ENCODE measurements around the gene NAXE. TPM values are rescaled to one million over a fixed set of nuclear protein-coding genes. Genes with fewer than 3 reads are reported as not detected.

Gene NAXE
- polyA plus RNA-seq, 1 donor from 2014 or later: 95.7 TPM

GRCh38 chr1:156571261-156571852, 20.2 kb upstream of the NAXE start:
- no peaks in the 10 kb centered on the region for H3K27me3 ChIP-seq (ENCODE audit: insufficient read depth, low read depth, low read length)
- H4K20me1 ChIP-seq (ENCODE audit: insufficient read depth): no peaks in the 10 kb centered on the region
- H3K27ac ChIP-seq (ENCODE audit: low read length): no peak overlapping the region
- peak overlapping the region; percentile 70 for H3K4me3 ChIP-seq (ENCODE audit: low read length)
- no peaks in the 10 kb centered on the region for H3K9me2 ChIP-seq (ENCODE audit: insufficient read depth, low read length)
- H3K4me2 ChIP-seq (ENCODE audit: low read length): no peak overlapping the region
- no peak overlapping the region for H3K9ac ChIP-seq (ENCODE audit: low read length)
- no peaks in the 10 kb centered on the region for H3K9me3 ChIP-seq (ENCODE audit: low read length)
- TF ChIP-seq SMC3 (conservative IDR thresholded peaks at IDR 0.05; ENCODE audit: poor library complexity): no peak
- no peak for TF ChIP-seq POLR2AphosphoS5 (IDR thresholded peaks at IDR 0.05)
- no peak for TF ChIP-seq CTCF (IDR thresholded peaks at IDR 0.05; ENCODE audit: poor library complexity, severe bottlenecking)
- TF ChIP-seq REST (IDR thresholded peaks at IDR 0.05; ENCODE audit: borderline replicate concordance): no peak
- no peak for TF ChIP-seq RAD21 (conservative IDR thresholded peaks at IDR 0.05)
- no peak for TF ChIP-seq EP300 (conservative IDR thresholded peaks at IDR 0.05; ENCODE audit: poor library complexity, severe bottlenecking)
- TF ChIP-seq TAF1 (IDR thresholded peaks at IDR 0.05; ENCODE audit: low read depth): no peak
- TF ChIP-seq MXI1 (conservative IDR thresholded peaks at IDR 0.05; ENCODE audit: poor library complexity, severe bottlenecking): no peak
- TF ChIP-seq EZH2 (IDR thresholded peaks at IDR 0.05; ENCODE audit: borderline replicate concordance, insufficient read depth, low read length, poor library complexity, severe bottlenecking): no peak
- H2AFZ ChIP-seq (ENCODE audit: low read depth, low read length): no peak overlapping the region
- no peaks in the 10 kb centered on the region for H3F3A ChIP-seq (ENCODE audit: insufficient read depth, low read length, poor library complexity, severe bottlenecking)
- H3K36me3 ChIP-seq (ENCODE audit: insufficient read depth, low read length): no peaks in the 10 kb centered on the region
- no peaks in the 10 kb centered on the region for H3K79me2 ChIP-seq (replicated peaks; ENCODE audit: insufficient read depth, low read length)

GRCh38 chr1:156571919-156572662, 19.5 kb upstream of the NAXE start, which contains the start of gene IQGAP3:
TSS of gene IQGAP3 (minus strand) at chr1:156572565. CDS start at chr1:156572529, 36 bp downstream.
- Histone ChIP-seq H2AFZ (ENCODE audit: low read depth, low read length) (peak within 1 kb of the TSS; percentile 41), H3K27ac (ENCODE audit: low read length) (no peak within 1 kb of the TSS), H3K27me3 (ENCODE audit: insufficient read depth, low read depth, low read length) (no peaks in the 10 kb centered on the region), H3K9ac (ENCODE audit: low read length) (peak within 1 kb of the TSS; percentile 23), H3K9me3 (ENCODE audit: low read length) (no peaks in the 10 kb centered on the region), H3F3A (ENCODE audit: insufficient read depth, low read length, poor library complexity, severe bottlenecking) (no peaks in the 10 kb centered on the region), H3K79me2 (replicated peaks; ENCODE audit: insufficient read depth, low read length) (no peaks in the 10 kb centered on the region), H4K20me1 (ENCODE audit: insufficient read depth) (no peaks in the 10 kb centered on the region), H3K36me3 (ENCODE audit: insufficient read depth, low read length) (no peaks in the 10 kb centered on the region), H3K4me3 (ENCODE audit: low read length) (peak within 1 kb of the TSS; percentile 70), H3K4me2 (ENCODE audit: low read length) (peak within 1 kb of the TSS; percentile 89), H3K9me2 (ENCODE audit: insufficient read depth, low read length) (no peaks in the 10 kb centered on the region)
- TF ChIP-seq EZH2 (IDR thresholded peaks at IDR 0.05; ENCODE audit: borderline replicate concordance, insufficient read depth, low read length, poor library complexity, severe bottlenecking): no peak
- TF ChIP-seq MXI1 (conservative IDR thresholded peaks at IDR 0.05; ENCODE audit: poor library complexity, severe bottlenecking): peak; percentile 98
- TF ChIP-seq POLR2AphosphoS5 (IDR thresholded peaks at IDR 0.05): peak; percentile 48

Measured in neural cell (in vitro differentiated cells).